Astrocyte (in vitro differentiated cells and primary cell): ENCODE measurements around the gene HYDIN. TPM values are rescaled to one million over a fixed set of nuclear protein-coding genes. Genes with fewer than 3 reads are reported as not detected.

ENCODE experiments used
- DNase-seq: peaks from one replicate; pipeline ENCODE4 v3.0.0-alpha.2; 2010; ENCODE audit warnings: low read depth
- FAIRE-seq: peaks from 2 replicates; lab custom pipeline; 2011; peaks lifted over from hg19 to GRCh38; lab: Jason Lieb, UNC
- H2AFZ ChIP-seq: 2 replicates; pipeline ENCODE4 v1.6.0; 2012; ENCODE audit warnings: low read depth, low read length, inconsistent platforms
- H3K27ac ChIP-seq: 2 replicates; pipeline ENCODE4 v1.5.1; 2011; ENCODE audit warnings: low read depth, low read length, inconsistent platforms
- H3K27me3 ChIP-seq: 2 replicates; pipeline ENCODE4 v1.6.0; 2011; ENCODE audit warnings: low read length, inconsistent platforms; ENCODE audit not compliant: insufficient read depth
- H3K36me3 ChIP-seq: 2 replicates; pipeline ENCODE4 v1.5.1; 2011; ENCODE audit warnings: low read length, inconsistent platforms; ENCODE audit not compliant: insufficient read depth
- H3K4me1 ChIP-seq: 2 replicates; pipeline ENCODE4 v1.5.1; 2011; ENCODE audit warnings: low read length, inconsistent platforms; ENCODE audit not compliant: insufficient read depth
- H3K4me2 ChIP-seq: 2 replicates; pipeline ENCODE4 v1.6.0; 2012; ENCODE audit warnings: low read length, inconsistent platforms
- H3K4me3 ChIP-seq: 2 replicates; pipeline ENCODE4 v1.5.1; 2011; ENCODE audit warnings: low read depth, mild to moderate bottlenecking, low read length, inconsistent platforms; ENCODE audit not compliant: insufficient read depth
- H3K79me2 ChIP-seq: 2 replicates; pipeline ENCODE4 v1.6.0; 2012; ENCODE audit warnings: mild to moderate bottlenecking, low read length, inconsistent platforms; ENCODE audit not compliant: insufficient read depth
- H3K9ac ChIP-seq: 2 replicates; pipeline ENCODE4 v1.6.0; 2012; ENCODE audit warnings: mild to moderate bottlenecking, low read length, inconsistent platforms
- H3K9me3 ChIP-seq: 2 replicates; pipeline ENCODE4 v1.5.1; 2012; ENCODE audit warnings: low read depth, mild to moderate bottlenecking, low read length, inconsistent platforms; ENCODE audit not compliant: insufficient read depth
- H4K20me1 ChIP-seq: 2 replicates; pipeline ENCODE4 v1.6.0; 2012; ENCODE audit warnings: low read length, inconsistent platforms; ENCODE audit not compliant: insufficient read depth
- H3K27ac Mint-ChIP-seq: one replicate; pipeline ENCODE4 v1.8.0; 2021; ENCODE audit warnings: mild to moderate bottlenecking, mixed read lengths; ENCODE audit not compliant: unreplicated experiment
- H3K27me3 Mint-ChIP-seq: one replicate; pipeline ENCODE4 v1.8.0; 2021; ENCODE audit warnings: low read depth, mixed read lengths; ENCODE audit not compliant: unreplicated experiment
- H3K36me3 Mint-ChIP-seq: one replicate; pipeline ENCODE4 v1.8.0; 2021; ENCODE audit warnings: low read depth, mixed read lengths; ENCODE audit not compliant: unreplicated experiment
- H3K4me1 Mint-ChIP-seq: one replicate; pipeline ENCODE4 v1.8.0; 2021; ENCODE audit warnings: low read depth, mixed read lengths; ENCODE audit not compliant: unreplicated experiment
- H3K4me3 Mint-ChIP-seq: one replicate; pipeline ENCODE4 v1.8.0; 2021; ENCODE audit warnings: mild to moderate bottlenecking, moderate library complexity, mixed read lengths; ENCODE audit not compliant: unreplicated experiment
- H3K9me3 Mint-ChIP-seq: one replicate; pipeline ENCODE4 v1.8.0; 2021; ENCODE audit warnings: mild to moderate bottlenecking, mixed read lengths; ENCODE audit not compliant: unreplicated experiment
- CTCF ChIP-seq: IDR thresholded peaks from 2 replicates; pipeline ENCODE4 v1.5.1; 2011; ENCODE audit warnings: low read depth, mild to moderate bottlenecking, inconsistent platforms, low read length, moderate library complexity; ENCODE audit not compliant: insufficient read depth
- EZH2 ChIP-seq: IDR thresholded peaks from 2 replicates; pipeline ENCODE4 v1.6.1; 2012; ENCODE audit warnings: mild to moderate bottlenecking, low read length, inconsistent platforms; ENCODE audit not compliant: insufficient read depth
- total RNA-seq: library from RNA; stranded (reverse); gene quantifications from 2 replicates; pipeline ENCODE4 v1.2.1, GENCODE V29; 2021

HYDIN gene
- total RNA-seq, 1 donor from 2014 or later: 1.4 TPM

DNA sequence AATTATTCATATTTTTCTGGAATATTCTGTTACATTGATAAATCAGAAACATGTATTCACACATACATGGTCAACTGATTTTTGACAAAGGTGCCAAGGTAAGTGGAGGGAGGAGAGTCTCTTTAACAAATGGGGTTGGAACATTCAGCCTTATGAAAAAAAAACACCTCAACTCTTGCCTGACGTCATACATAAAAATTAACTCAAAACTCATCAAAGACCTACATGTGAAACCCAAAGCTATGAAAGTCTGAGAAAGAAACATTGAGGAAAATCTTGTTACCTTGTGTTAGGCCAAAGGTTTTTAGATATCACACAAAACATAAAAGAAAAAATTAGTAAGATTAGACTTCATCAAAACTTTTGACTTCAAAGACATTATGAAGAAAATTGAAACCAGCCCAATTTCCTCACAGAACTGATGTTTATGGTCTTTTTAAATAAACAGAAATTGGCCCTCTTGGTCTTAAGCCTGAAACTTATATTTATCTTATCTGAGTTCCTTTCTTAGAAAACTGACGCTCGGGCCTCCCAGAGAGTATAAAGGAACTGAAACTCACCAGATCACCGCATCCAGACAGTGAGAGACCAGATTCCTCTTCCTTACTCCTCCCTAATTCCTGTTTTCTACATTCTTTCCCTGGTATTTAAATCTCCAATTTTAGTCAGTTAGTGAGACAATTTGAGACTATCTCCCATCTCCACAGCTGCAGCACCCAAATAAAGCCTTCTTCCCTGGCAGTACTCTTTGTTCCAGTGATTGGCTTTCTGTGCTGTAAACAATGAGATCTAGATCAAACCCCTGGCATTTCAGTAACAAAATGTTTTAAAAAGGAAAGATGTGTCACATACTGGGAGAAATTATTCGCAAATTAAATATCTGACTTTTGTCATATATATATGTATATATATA, 4.0 kb downstream of the HYDIN start:
- Histone ChIP-seq H2AFZ (no peak overlapping the region), H3K27ac (no peak overlapping the region), H3K4me3 (no peak overlapping the region), H4K20me1 (no peaks in the 10 kb centered on the region), H3K36me3 (no peaks in the 10 kb centered on the region), H3K9ac (no peak overlapping the region), H3K4me2 (no peak overlapping the region), H3K4me1 (no peaks in the 10 kb centered on the region), H3K79me2 (no peaks in the 10 kb centered on the region), H3K9me3 (peaks cover 4% of the 10 kb centered on the region), H3K27me3 (no peaks in the 10 kb centered on the region)
- Mint-ChIP-seq H3K9me3 (peaks cover 25% of the 10 kb centered on the region), H3K36me3 (no peaks in the 10 kb centered on the region), H3K4me1 (peaks cover 2% of the 10 kb centered on the region), H3K27me3 (no peaks in the 10 kb centered on the region), H3K27ac (no peak overlapping the region), H3K4me3 (no peak overlapping the region)
- TF ChIP-seq CTCF: no peak
- no peak for TF ChIP-seq EZH2
- FAIRE-seq: no peak
- DNase-seq: no peak

DNA sequence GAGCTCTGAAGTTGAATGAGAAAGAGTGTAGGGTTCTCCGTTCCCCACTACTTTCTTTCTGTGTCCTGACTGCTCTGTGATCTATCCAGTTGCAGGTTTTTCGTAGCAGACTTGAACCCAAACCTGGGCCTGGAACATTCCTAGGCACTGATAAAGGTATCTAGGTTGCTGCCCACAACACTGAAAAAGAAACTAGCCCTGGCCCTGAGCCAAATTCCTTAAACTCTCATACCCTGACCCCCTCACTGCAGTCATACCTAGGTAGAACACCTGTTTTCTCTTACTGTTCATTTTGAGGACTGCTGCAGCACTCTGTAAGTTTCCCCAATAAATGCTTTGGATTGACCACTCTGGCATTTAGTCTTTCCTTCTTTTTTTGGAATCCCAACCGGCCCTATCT, 5.4 kb downstream of the HYDIN start:
- no peaks in the 10 kb centered on the region for H3K4me1 Mint-ChIP-seq
- H3K9me3 Mint-ChIP-seq: peaks cover 25% of the 10 kb centered on the region
- H3K4me1 ChIP-seq: no peaks in the 10 kb centered on the region
- H3K79me2 ChIP-seq: no peaks in the 10 kb centered on the region
- H3K36me3 ChIP-seq: no peaks in the 10 kb centered on the region
- H3K9me3 ChIP-seq: peaks cover 4% of the 10 kb centered on the region
- no peak overlapping the region for H3K4me3 ChIP-seq
- no peak overlapping the region for H3K9ac ChIP-seq
- H3K27me3 ChIP-seq: no peaks in the 10 kb centered on the region
- no peak overlapping the region for H3K4me2 ChIP-seq
- no peaks in the 10 kb centered on the region for H3K27me3 Mint-ChIP-seq
- H3K4me3 Mint-ChIP-seq: no peak overlapping the region
- no peaks in the 10 kb centered on the region for H3K36me3 Mint-ChIP-seq
- no peak overlapping the region for H2AFZ ChIP-seq
- DNase-seq (no peak), FAIRE-seq (no peak)
- no peak overlapping the region for H3K27ac ChIP-seq
- no peak for TF ChIP-seq CTCF
- no peak for TF ChIP-seq EZH2
- no peak overlapping the region for H3K27ac Mint-ChIP-seq
- H4K20me1 ChIP-seq: no peaks in the 10 kb centered on the region
